ENCODE results near the gene IRS1.

GRCh38 chr2:226728996-226729395 lies 70.6 kb downstream of the IRS1 start:
- TF ChIP-seq EP300 (IDR thresholded peaks at IDR 0.05) (no peak), CTCF (IDR thresholded peaks at IDR 0.05) (no peak), POLR2A (IDR thresholded peaks at IDR 0.05) (no peak)
